SKM-1 treated with dmso at 0.1 percent for 144 hours (cell line): ENCODE data around the gene MYO18B.

ENCODE experiments used
- DNase-seq: peaks from one replicate; lab custom pipeline; 2025; ENCODE audit not compliant: unreplicated experiment; lab: John Stamatoyannopoulos, UW

Gene MYO18B

DNA sequence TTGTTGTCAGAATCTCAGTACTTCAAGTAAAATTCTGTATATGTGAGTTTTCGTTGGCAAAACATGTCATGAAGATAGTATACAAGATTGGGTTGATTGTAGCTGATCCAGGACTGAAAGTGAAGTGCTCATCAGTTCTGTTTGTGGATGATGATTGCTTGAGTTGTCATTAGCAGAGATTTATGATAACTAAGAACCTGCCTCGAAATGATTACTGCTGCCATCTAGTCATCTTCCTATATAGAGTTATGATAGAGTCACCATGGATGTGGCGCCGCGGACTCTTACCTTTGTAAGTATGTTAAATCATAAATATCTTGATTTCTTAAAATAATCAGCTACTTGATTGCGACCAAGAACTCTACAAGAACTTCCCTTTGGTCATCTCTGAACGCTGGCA lies 27.9 kb upstream of the MYO18B start:
- no peak for DNase-seq

DNA sequence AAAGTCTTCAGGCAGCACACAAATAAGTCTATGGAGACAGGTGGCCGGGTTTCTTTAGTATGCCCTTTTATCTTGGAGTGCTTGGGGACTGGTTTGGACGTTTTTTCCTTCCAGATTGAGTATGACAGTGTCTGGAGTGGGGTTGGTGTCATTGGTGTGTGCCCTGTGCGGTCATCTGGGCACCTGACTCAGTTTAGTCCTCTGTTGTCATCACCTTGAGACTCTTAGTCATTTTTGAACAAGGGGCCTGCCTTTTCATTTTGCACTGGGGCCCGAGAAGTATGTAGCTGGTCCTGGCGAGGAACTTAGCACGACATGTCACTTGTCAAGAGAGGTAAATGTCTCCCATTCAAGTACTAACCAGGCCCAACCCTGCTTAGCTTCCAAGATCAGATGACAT lies 27.2 kb upstream of the MYO18B start:
- DNase-seq = no peak

DNA sequence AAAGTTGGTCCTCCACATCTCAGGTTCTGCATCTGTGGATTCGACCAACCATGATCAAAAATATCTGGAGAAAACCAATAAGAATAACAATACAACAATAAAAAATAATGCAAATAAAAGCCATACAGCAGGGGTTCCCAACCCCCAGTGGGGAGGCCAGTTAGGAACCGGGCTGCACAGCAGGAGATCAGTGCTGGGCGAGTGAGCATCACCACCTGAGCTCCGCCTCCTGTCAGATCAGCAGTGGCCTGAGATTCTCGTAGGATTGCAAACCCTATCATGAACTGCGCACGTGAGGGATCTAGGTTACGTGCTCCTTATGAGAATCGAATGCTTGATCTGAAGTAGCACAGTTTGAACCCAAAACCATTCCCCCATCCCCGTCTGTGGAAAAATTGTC lies 25.4 kb upstream of the MYO18B start:
- no peak for DNase-seq

DNA sequence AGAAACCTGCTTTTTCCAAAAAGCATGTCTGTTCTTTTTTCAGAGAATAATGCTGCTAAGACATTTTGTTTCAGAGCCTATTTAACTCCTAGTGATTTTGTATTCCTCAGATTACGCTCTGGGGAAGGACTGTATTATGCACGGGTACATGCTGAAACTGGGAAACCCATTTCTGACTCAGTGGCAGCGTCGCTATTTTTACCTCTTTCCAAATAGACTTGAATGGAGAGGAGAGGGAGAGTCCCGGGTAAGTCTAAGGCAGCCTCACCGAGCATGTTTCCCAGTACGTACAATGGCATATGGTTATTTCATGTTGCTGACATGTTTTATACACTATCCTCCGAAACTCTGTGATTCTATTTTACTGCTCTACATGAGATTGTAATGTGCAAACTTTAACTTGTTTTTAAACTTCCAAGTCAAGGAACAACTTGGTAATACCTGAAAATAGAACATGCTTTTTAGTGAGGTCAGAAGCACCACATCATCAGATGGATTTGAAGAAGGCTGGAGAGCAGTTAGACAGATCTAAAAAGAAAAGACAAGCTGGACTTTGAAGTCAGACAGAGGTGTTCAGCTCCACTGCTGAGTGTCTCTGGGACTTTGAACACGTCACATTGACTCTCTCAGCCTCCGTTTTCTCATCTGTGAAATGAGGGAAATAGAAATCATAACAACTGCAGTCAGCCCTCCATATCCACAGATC lies 23.7 kb upstream of the MYO18B start:
- no peak for DNase-seq

DNA sequence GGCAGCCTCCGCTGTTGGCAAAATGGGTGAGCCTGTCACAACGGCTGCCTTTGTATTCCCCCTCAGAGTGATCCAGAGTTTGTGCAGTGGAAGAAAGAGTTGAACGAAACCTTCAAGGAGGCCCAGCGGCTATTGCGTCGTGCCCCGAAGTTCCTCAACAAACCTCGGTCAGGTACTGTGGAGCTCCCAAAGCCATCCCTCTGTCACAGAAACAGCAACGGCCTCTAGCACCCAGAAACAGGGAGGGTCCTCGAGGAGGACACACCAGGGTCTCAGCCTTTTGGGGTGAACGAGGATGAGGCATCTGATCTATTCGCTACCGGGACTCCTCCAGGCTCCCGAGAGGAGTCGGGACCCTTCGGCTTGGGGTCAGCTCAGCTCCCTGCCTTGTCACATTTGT lies 19.8 kb upstream of the MYO18B start:
- no peak for DNase-seq

DNA sequence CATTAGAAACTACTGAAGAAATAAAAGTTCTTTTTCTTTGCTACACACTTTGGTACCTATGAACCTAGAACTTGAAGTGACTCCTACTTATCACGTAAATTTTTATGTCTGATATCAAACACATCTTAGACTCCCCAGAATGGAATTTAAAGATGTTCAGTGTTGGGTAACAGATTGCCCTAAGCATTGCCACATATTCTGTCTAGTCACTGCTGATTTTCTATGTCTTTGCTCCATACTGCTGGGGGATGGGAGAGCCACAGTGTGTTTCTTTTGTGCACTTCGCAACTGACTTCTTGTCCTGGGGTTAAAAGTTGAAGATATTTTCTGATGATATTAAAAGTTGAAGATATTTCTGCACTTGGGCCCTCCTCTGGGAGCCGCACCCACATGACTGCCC lies 19.4 kb upstream of the MYO18B start:
- DNase-seq = no peak

DNA sequence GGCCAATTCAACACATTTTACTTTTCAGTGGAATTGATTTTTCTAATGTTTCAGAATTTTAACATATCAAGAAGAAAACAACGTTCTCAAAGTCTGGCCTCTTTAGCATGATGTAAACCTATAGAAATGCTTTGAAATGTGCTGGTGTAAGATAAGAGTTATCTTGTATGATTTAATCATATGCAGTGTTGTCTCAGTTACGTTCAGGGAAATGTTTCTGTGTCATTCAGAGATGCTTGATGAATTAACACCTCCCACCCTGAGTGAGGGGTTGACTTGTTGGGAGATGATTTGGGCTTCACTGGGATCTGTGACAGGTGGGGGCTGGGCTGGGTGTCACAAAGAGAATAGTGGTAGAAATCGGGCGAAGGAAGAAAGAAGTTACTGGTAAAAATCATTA lies 15.7 kb upstream of the MYO18B start:
- DNase-seq = no peak

DNA sequence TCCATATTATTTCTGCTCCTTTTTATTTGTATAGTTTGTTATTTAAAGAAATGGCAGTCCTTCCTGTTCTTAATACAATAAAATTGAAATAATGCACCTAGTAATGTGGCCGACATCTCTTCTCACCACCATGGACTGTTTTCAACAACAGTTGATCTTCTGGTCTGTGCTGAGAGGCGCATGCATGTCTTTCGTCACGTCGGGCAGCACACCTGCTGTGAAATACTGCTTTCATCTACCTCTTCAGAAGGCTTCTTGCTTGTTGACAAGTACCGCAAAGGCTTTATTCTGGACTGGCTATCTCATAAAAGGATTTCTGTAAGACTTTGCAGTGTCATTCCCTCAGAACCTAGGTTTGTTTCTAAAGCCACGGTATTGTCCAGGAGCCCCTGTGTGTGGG lies 13.9 kb upstream of the MYO18B start:
- no peak for DNase-seq

DNA sequence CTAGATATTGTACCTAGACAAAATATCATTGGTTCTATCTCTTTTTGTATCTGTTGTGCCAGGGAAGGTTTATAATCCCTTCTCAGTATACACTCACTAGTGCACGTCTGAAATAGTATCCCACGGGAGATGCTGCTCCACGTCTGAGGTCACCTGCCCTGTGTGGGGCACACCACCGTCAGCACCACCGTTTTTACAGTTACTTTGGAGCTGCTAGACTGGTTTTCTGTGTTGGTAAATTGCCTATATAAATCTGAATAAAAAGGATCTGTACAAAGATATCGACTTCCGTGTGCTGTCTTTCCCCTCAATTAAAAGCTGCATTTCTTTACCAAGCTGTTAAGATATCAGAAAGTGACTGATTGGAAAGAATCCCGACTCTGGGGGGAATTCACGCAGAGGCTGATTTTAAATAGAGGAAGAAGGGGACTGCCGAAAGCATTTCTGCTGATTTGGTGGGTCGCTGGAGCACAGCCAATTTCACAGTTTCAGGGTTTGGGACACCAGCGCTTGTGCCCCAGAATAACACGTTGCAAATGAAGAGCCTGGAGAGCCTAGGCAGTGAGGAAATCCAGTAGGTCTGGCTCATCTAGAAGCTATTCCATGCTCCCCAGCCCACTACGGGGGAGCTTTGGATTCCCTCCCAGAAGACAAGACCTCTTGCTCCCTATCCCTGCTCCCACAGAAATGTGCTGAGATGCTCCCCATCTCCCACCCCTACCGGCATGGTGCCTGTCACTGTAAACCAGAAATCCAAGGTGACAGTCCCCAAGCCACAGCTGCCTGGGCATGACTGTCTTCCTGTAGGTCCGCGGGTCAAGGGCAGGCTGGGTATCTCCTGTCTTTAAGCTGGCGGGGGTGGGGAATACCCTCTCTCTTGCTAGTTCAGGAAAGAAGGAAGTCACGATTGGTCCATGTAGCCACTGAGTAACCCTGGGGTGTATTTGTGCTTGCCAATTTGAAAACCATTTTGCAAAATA lies 12.7 kb upstream of the MYO18B start:
- DNase-seq = no peak

DNA sequence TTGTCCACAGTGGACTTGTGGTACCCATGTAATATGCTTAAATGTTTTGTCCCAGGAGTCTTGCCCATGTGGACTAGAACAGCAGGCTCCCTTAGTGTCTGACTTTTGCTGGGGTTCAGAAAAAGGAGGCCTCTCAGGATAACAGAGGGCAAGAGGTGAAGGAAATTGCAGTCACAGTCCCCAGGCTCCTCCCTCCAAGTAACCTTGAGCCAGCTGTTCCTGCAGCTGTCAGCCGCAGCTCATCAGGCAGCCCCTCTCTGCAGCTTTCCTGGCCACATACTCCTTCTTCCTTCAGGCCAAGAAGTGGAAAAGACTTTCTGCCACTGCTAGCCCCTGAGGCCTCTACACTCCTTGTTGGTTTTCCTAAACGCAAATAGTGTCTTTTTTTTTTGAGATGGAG lies 6.3 kb upstream of the MYO18B start:
- no peak for DNase-seq

DNA sequence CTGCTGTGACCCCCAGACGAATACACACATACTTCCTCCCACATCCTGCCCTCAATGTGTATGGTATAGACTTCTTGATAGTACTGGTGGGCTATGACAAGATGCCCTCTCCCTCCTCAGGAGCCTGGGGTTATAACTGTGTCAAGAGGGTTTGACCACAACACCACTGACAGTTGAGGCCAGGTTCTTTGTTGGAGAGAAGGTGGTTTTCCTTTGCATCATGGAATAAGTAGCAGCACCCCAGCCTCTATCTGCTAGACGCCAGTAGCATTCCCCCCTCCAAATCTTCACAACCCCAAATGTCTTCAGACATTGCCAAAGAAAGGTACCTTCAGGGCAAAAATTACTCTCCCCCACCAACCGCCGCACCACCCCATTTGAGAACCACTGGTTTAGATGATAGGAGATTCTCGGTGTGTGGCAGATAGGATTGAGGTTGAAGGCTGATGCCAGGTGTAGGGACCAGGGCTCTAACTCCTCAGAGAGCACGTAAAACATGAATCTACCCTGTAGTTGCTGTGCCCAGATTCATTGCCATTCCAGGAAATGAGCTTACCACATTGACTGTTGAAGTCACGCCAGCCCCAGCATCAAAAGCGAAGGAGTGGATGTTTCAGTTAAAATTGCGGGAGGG lies 5.5 kb upstream of the MYO18B start:
- DNase-seq = no peak

DNA sequence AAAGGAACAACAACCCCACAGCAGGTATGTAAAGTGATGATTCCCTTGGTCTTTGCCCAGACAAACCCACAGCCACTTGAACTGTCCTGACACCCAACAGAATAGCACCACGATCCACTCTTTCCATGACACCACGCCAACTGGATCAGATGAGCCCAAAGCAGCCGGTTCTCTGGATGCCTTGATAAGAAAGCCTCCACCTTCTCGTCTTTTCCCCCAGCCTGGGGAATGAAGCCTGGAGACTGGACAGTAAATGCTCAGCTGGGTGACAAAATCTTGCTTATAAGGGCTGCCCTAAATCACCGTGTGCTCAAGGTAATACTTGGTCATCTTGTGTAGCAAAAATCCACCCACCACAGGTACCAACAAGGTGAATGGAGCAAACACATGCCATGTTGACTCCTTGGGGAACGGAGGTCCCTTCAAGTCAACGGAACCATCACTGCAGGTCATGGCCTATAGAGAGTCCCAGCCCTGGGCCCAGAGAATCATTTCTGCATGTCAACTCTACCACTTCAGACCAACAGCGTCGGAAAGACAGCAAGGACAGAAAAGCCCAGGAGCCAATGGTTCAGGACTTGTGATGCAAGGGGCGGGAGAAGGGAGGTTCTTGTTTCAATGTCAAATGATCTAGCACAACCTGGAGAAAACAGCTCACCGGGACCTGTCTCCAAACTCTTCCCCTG lies 2.2 kb upstream of the MYO18B start:
- DNase-seq = no peak

DNA sequence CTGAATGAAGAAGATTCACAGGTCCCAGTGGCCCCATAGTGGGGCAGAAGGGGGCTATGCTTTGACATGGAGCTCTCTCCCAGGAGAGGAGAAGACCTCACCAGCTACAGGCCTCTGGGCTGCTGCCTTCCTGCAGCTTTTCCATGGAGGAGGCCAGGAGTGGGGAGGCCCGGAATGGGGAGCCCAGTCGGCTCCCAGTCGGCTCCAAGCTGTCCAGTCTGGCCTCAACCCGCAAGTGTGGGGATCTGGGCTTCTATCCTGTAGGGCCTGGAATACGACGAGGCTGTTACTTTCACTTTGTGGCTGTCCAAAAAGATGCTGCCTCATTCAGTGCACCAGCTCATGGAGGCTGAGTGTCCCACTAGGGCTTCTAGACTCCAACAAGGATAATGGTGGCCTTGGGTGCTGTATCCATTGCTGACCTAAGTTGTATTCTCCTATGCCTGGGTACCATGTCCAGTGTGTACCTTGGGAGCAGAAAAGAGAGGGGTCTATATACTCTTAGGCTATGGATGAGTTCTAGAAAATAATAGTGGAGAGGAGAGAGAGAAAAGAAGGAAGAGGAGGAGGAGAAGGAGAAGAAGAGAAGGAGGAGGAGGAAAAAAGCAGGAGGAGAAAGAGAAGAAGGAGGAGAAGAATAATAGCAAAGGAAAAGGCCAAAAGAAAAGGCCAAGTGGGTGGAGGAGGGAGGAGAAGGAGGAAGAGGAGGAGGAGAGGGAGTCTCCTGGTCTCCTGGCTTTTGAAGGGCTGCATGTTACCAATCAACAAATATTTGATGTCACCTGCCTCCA lies 1.1 kb downstream of the MYO18B start:
- DNase-seq = no peak

DNA sequence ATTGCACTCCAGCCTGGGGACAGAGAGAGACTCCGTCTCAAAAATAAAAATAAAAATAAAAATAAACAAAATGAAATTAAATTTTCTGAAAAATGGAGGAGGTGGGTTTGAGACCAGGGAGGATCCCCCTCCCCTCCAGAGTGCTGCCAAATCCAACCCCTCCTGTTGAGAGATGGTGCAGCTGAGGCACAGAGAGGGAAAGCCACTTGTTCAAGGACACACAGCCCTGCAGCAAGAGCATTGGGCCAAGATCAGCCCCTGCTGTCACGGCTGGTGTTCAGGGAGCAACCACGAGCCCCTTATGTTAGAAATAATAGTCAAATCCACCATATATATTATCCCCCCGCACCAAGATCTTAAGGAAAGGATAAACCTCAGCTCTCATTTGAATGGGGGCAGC lies 2.7 kb downstream of the MYO18B start:
- DNase-seq = no peak

DNA sequence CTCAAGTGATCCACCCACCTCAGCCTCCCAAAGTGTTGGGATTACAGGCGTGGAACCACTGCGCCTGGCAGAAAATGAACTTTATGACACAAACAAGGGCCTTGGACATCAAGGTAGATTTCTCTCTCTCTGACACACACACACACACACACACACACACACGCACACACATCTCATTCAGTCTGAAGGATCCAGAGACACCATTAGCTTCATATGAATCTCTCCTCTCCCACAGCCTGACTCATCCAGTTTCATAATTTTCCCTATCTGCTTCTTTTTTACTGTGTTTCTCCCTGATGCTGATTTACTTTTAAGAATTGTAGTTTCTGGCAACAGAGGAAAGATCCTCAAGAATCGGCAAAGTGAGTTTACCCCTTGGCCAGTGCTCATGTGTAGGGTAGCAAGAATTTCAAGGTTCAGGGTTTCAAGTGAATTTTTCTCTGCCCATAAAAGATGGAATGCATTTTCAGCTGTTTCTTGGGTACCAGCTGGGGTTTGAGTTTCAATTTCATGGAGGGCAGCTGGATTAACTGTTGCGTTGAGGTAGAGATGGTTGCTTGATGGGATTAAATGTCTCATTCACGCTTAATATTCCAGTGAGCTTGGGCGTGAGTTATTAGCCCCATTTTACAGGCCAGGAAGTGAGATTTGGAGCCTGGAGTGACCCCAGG lies 3.5 kb downstream of the MYO18B start:
- no peak for DNase-seq

DNA sequence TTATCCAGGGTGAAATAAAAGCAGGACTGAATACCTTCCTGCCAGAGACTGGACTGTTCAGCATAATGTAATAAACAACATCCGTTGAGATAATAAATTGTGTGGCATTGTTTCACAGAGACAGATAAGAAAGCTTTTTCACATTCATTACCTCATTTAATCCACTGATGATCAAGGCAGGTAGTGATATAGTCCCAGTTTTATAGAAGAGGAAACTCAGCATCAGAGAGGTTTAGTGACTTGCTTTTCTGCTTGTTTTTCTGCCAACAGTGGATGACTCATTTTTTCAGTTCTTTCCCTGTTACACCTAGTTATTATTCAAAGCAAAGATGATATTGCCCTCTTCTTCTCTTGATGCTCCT lies 4.0 kb downstream of the MYO18B start:
- no peak for DNase-seq

DNA sequence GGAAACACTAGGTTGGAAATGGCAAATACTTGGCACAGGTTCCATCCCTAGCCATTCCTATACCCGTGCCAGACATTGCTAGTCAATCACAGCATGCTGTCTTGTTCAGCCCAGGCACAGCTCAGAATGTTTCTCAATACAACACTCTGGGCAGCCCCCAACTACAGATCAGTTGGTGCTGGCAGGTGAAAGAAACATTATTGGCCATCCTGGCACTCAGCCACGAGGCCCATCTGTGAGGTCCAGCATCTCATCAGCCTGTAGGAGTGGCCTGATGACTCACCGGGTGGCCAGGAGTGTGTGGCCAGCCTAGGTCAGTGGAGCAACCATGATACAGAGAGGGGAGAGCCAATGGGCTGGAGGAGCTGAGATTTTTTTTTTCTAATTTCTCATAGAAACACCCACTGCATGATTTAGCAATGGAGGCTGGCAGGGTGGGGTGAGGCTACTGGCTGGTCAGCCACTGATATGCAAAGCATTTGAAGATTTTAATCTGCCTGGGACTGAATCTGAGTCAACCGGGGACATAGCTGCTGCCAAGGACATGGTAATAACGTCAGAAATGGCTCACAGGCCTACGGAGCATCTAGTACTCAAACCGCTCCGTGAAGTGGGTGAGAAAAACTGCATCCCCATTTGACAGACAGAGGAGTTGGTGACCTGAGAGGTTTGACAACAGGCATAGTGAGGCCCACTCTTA lies 5.4 kb downstream of the MYO18B start:
- DNase-seq = no peak

DNA sequence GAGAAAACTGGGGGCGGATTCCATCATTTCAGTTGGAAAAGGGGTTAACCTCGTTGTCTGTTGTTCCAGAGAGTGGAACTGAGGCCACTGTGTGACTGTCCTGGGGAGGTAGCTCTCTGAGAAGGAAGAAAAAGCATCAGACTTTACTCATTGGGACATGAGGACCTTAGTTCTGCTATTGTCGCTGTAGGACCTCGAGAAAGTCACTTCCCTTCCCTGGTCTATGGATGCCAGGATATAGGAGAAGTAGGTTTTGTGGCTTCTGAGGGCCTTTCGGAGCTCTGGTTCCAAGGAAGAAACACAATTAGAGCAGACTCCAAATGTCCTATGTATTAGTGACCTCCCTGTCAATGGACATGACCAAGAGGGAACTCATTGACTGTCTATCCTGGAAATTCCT lies 6.2 kb downstream of the MYO18B start:
- DNase-seq = no peak

DNA sequence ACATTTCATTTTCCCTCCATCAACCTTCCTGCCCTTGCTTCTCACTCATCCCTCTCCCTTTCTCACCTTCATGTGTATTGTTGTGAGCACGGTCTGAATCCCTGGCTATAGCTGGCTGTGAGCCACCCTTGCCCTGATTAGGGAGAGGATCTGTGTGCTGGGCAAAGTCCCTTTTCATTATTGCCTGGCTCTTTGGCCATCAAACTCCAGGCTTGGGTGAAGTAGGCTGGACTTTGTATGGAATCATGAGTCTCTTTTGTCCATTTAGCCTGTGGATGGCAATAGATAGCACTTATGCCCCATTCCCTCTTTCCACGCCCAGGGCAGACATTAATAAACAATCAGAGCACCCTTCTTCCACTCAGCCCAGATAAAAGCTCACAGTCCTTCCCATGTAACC lies 6.7 kb downstream of the MYO18B start:
- no peak for DNase-seq
